Measurements from ENCODE around the gene GAGE10. TPM values are rescaled to one million over a fixed set of nuclear protein-coding genes. Genes with fewer than 3 reads are reported as not detected.
"Not testable (repeated sequence)": the region's sequence is repeated elsewhere in the genome, so short reads cannot be mapped to it uniquely, and the experiment has no call there.

Gene GAGE10
- total RNA-seq, 1 donor from 2014 or later, result not detected

- H3K9me3 Mint-ChIP-seq (ENCODE audit: unreplicated experiment), result no peaks in the 10 kb centered on the region
- H2AFZ ChIP-seq (ENCODE audit: low read depth, low read length), result no peak overlapping the region
- H3K9ac ChIP-seq (ENCODE audit: low read length), result no peak overlapping the region
- H3K4me3 ChIP-seq (ENCODE audit: insufficient read depth, low read depth, low read length), result no peak overlapping the region
- H3K36me3 ChIP-seq (ENCODE audit: insufficient read depth, low read length), result no peaks in the 10 kb centered on the region
- peaks cover 4% of the 10 kb centered on the region for H3K27me3 Mint-ChIP-seq (ENCODE audit: low read depth, unreplicated experiment)
- no peaks in the 10 kb centered on the region for H3K4me1 Mint-ChIP-seq (ENCODE audit: low read depth, unreplicated experiment)
- H3K27ac Mint-ChIP-seq (ENCODE audit: unreplicated experiment), result no peak overlapping the region
- FAIRE-seq (no peak), DNase-seq (ENCODE audit: low read depth) (peak; percentile 16)
- no peak overlapping the region for H3K27ac ChIP-seq (ENCODE audit: low read depth, low read length)
- H3K27me3 ChIP-seq (ENCODE audit: insufficient read depth, low read length), result no peaks in the 10 kb centered on the region
- no peaks in the 10 kb centered on the region for H3K4me1 ChIP-seq (ENCODE audit: insufficient read depth, low read length)
- no peaks in the 10 kb centered on the region for H3K79me2 ChIP-seq (ENCODE audit: insufficient read depth, low read length)
- peaks cover under 1% of the 10 kb centered on the region for H3K36me3 Mint-ChIP-seq (ENCODE audit: low read depth, unreplicated experiment)
- no peaks in the 10 kb centered on the region for H3K9me3 ChIP-seq (ENCODE audit: insufficient read depth, low read depth, low read length)
- no peak overlapping the region for H3K4me3 Mint-ChIP-seq (ENCODE audit: unreplicated experiment)
- H4K20me1 ChIP-seq (ENCODE audit: insufficient read depth, low read length), result no peaks in the 10 kb centered on the region
- no peak for TF ChIP-seq EZH2 (IDR thresholded peaks at IDR 0.05; ENCODE audit: insufficient read depth, low read length)
- TF ChIP-seq, protein P1, sequence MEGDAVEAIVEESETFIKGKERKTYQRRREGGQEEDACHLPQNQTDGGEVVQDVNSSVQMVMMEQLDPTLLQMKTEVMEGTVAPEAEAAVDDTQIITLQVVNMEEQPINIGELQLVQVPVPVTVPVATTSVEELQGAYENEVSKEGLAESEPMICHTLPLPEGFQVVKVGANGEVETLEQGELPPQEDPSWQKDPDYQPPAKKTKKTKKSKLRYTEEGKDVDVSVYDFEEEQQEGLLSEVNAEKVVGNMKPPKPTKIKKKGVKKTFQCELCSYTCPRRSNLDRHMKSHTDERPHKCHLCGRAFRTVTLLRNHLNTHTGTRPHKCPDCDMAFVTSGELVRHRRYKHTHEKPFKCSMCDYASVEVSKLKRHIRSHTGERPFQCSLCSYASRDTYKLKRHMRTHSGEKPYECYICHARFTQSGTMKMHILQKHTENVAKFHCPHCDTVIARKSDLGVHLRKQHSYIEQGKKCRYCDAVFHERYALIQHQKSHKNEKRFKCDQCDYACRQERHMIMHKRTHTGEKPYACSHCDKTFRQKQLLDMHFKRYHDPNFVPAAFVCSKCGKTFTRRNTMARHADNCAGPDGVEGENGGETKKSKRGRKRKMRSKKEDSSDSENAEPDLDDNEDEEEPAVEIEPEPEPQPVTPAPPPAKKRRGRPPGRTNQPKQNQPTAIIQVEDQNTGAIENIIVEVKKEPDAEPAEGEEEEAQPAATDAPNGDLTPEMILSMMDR (IDR thresholded peaks at IDR 0.05; ENCODE audit: insufficient read depth, low read depth, low read length), result peak; percentile 41
- H3K4me2 ChIP-seq (ENCODE audit: low read length), result no peak overlapping the region
Measured at GRCh38 chrX:49291615-49292337, 11.7 kb upstream of the GAGE10 start.

DNA sequence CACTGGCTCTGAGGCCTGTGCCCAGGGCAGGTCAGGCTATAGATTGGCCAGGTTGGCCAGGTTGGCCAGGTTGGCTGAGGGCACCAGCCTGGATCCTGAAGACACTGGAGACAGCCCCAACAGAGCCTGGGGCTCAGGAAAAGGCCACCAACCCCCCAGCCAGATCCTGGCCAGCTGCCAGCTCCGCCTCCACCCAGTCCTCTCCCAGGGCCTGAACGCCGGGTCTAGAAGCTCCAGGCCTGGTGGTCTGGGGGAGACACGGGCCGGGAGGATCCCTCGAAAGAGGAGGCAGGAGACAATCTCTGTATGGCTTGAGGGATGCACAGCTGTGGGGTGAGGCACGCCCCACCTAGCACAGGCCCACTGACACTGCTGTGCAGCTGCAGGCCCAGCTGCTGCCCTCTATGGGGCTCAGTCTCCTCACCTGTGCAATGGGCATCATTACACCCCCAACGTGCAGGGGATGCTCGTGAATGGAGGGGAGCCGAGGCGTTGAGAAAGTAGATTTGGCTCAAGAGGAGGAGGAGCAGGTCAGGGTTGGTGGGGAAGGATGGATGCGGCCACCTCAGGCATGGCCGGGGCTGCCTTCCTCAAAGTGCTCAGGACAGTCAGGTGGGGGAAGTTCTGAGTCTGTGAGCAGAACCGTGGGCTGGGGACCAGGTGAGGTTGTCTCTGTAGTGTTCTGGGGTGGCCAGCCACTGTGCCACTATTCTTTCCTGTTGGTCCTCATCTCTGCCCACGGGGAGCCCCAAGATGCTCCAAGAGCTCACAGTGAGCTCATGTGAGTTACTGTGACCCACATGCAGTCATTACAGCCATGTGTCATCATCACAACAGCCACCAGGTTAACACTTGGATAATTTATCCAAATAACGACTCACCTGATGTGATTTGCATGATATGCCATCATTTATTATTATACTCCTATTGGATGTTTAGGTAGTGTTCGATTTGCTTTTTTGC, 10.8 kb upstream of the GAGE10 start:
- no peak overlapping the region for H3K27ac Mint-ChIP-seq (ENCODE audit: unreplicated experiment)
- DNase-seq (ENCODE audit: low read depth), result no peak
- no peak for FAIRE-seq

GRCh38 chrX:49299293-49299692, 4.2 kb upstream of the GAGE10 start:
- not testable (repeated sequence) for H3K9ac ChIP-seq (ENCODE audit: low read length); H3K4me1 ChIP-seq (ENCODE audit: insufficient read depth, low read length); H3K4me3 Mint-ChIP-seq (ENCODE audit: unreplicated experiment); H3K4me1 Mint-ChIP-seq (ENCODE audit: low read depth, unreplicated experiment); FAIRE-seq; H3K27ac Mint-ChIP-seq (ENCODE audit: unreplicated experiment); H3K36me3 Mint-ChIP-seq (ENCODE audit: low read depth, unreplicated experiment); H2AFZ ChIP-seq (ENCODE audit: low read depth, low read length); H3K27ac ChIP-seq (ENCODE audit: low read depth, low read length); H3K4me3 ChIP-seq (ENCODE audit: insufficient read depth, low read depth, low read length); H3K27me3 Mint-ChIP-seq (ENCODE audit: low read depth, unreplicated experiment); H3K36me3 ChIP-seq (ENCODE audit: insufficient read depth, low read length); H3K9me3 Mint-ChIP-seq (ENCODE audit: unreplicated experiment); H4K20me1 ChIP-seq (ENCODE audit: insufficient read depth, low read length); H3K27me3 ChIP-seq (ENCODE audit: insufficient read depth, low read length); DNase-seq (ENCODE audit: low read depth); H3K4me2 ChIP-seq (ENCODE audit: low read length); H3K9me3 ChIP-seq (ENCODE audit: insufficient read depth, low read depth, low read length); H3K79me2 ChIP-seq (ENCODE audit: insufficient read depth, low read length)

More for the DNA sequence above, 10.8 kb upstream of the GAGE10 start:
- Histone ChIP-seq H3K27ac (ENCODE audit: low read depth, low read length) (no peak overlapping the region), H3K27me3 (ENCODE audit: insufficient read depth, low read length) (no peaks in the 10 kb centered on the region), H4K20me1 (ENCODE audit: insufficient read depth, low read length) (no peaks in the 10 kb centered on the region), H3K9me3 (ENCODE audit: insufficient read depth, low read depth, low read length) (no peaks in the 10 kb centered on the region), H2AFZ (ENCODE audit: low read depth, low read length) (no peak overlapping the region), H3K4me1 (ENCODE audit: insufficient read depth, low read length) (no peaks in the 10 kb centered on the region), H3K79me2 (ENCODE audit: insufficient read depth, low read length) (no peaks in the 10 kb centered on the region), H3K4me2 (ENCODE audit: low read length) (no peak overlapping the region), H3K4me3 (ENCODE audit: insufficient read depth, low read depth, low read length) (no peak overlapping the region), H3K36me3 (ENCODE audit: insufficient read depth, low read length) (no peaks in the 10 kb centered on the region), H3K9ac (ENCODE audit: low read length) (no peak overlapping the region)
- Mint-ChIP-seq H3K36me3 (ENCODE audit: low read depth, unreplicated experiment) (peaks cover 1% of the 10 kb centered on the region), H3K9me3 (ENCODE audit: unreplicated experiment) (no peaks in the 10 kb centered on the region), H3K27me3 (ENCODE audit: low read depth, unreplicated experiment) (peaks cover 4% of the 10 kb centered on the region), H3K4me3 (ENCODE audit: unreplicated experiment) (no peak overlapping the region), H3K4me1 (ENCODE audit: low read depth, unreplicated experiment) (no peaks in the 10 kb centered on the region)
- TF ChIP-seq, protein P1 (IDR thresholded peaks at IDR 0.05; ENCODE audit: insufficient read depth, low read depth, low read length), result no peak
- TF ChIP-seq EZH2 (IDR thresholded peaks at IDR 0.05; ENCODE audit: insufficient read depth, low read length), result no peak

Data from astrocyte (in vitro differentiated cells and primary cell).